Activated CD8-positive, alpha-beta memory T cell treated with anti-CD3 and anti-CD28 coated beads for 24 hours (primary cell): ENCODE results near the gene SLC11A1.

ENCODE experiments used
- DNase-seq: peaks from one replicate; pipeline ENCODE4 v3.0.0-alpha.2; 2020

The SLC11A1 gene

DNA sequence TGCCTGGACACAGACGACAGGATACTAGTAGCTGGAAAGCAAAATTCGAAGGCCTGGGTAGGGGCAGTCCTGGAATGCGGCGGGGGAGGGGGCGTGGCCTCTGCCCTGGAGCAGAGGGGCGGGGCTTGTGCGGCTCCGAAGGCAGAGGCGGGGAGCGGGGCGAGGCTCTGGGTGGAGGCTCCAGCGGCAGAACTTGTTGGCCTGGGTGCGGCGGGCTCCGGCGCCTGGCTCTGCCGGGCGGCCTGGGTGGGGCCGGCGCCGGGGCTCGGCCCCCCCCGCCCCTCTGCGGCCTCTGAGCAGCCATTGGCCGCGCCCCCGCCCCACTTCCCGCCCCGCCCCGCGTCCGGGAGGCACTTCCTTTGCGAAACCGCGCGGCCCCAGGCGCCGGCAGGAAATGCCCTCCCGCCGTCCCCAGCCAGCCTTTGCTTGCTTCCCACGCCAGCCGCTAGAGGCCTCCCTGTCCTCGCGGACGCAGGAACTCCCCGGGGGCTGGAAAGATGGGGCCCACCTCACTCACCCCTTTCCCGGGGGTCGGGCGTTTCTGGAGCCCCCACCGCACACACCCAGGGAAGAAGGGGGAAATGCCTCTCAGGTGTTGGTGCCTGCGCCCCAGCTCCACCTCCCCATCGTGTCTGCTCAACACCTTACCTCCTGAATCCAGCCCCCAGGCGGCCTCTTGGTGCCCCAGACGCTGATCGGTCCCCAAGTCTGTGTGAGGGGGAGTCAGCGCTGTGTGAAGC lies 24.3 kb downstream of the SLC11A1 start:
- peak; percentile 96 for DNase-seq

DNA sequence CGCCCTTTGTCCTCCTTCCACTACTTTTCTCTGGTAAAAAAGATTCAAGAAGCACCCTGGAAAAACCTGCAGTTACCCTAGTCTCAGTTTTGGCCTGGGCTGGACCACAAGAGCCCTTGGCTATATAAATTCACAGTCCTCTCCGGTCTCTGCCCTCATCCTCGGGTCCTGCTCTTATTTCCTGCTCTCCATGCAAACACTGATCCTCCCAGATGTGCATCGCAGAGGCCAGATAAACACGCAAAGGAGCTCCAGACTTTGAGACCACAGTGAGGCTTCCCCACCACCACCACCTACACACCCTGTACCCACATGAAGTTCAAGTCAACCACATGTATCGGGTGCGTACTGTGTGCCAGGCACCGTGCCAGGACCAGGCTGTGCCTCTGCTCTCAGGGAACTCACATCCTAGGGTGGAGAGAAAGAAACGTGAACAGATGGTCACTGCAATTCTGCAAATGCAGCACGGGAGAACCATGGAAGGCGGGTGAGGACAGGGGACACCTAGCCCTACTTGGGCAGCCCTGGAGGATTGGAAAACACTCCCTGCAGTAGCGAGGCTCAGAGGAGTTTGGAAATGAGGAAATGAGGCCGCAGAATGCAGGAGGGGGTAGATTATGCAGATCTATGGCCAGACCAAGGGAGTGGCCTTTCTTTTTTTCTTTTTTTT lies 25.0 kb downstream of the SLC11A1 start:
- DNase-seq = peak; percentile 85

GRCh38 chr2:218407717-218408116 lies 25.6 kb downstream of the SLC11A1 start:
- DNase-seq = no peak

DNA sequence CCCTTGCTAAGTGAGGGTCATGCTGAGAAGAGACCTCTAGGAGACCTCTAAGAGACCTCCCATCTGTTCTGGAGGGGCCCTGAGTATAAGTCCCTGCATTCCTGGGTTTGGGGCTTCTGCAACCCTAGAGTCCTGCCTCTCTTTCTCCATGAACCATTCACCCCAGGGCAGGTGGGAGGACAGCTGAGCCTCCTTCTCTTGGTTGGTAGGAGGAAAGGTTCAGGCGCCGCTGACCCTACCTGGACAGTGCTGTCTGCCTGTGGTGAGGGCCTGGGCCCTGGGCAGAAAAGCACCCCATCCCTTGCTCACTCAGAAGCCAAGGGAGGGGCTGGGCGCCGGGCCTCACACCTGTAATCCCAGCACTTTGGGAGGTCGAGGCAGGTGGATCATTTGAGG lies 36.2 kb downstream of the SLC11A1 start:
- DNase-seq = no peak

DNA sequence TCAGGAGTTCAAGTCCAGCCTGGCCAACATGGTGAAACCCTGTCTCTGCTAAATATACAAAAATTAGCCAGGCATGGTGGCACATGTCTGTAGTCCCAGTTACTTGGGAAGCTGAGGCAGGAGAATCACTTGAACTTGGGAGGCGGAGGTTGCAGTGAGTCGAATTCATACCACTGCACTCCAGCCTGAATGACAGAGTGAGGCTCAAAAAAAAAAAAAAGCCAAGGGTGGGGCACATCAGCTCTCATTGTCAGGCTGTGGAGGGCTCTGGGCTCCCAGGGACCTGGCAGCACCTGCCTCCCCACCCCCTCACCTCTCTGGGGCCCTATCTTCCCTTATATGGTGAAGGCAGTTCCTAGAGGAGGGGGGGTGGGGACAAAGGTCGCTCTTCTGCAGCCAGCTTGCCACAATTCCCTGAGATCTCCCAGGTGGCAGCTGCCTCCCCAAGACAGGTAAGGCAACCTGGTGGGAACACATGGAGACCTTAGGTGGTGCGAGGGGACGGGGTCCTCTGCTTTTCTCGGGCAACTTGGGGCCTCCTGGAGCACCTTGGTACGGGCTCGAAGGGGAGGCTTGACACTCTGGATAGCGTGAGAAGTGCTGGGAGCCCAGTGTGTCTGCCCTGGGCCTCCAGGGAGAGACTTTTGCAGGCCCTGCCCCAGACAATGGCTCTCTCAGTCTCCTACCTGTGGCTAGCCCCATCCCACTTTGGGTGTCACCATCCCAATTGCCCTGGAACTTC lies 36.8 kb downstream of the SLC11A1 start, which contains the start of gene VIL1:
Gene VIL1 (plus strand): TSS at position 407 of the 742 bp plus-strand sequence. CDS start 4,656 bp downstream, outside the sequence.
- DNase-seq = no peak

DNA sequence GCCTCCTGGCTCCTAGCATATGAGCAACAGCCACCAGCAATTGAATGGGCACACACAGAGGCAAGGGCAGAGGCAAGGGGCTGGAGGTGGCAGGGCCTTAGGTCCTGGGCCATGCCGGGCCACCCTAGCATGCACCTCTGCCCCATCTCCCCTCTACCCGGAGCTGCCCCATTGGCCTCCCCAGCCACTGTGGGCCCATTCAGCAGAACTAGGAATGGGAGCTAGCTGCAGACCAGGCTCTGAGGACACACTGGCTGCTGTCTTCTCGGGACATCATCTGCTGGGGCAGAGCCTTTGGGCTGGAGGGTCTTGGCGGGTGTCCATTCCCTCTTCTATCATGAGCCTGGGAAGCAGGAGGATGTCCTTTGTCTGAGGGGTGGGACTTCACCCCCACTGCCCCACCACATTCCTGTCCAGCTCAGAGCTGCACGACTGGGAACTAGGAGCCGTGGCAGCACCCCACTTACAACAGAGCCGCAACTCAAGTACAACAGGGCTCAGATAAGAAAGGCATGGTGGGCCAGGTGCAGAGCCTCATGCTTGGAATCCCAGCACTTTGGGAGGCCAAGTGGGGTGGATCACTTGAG lies 37.6 kb downstream of the SLC11A1 start:
- no peak for DNase-seq

DNA sequence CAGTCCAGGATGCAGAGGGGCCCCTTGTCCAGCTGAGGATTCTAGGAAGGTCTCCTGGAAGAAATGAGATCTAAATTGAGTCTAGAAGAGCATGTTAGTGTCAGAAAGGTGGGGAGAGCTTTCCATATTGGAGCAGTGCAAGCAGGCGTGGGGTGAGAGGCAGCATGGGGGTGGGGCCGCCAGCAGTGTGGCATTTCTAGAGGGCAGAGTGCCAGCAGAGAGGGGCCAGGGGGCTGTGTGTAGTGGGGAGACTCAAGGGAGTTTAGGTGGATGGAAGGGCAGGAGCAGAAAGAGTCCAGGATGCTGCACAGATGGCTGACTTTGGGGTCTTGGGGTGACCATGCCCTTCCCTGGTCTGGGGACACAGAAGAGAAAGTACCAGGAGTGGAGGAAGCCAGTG lies 39.0 kb downstream of the SLC11A1 start:
- DNase-seq = no peak

GRCh38 chr2:218422403-218423086 lies 40.5 kb downstream of the SLC11A1 start:
- no peak for DNase-seq

- DNase-seq = no peak
These were observed 41.5 kb downstream of the SLC11A1 start for GRCh38 chr2:218423584-218423983.

- DNase-seq = no peak
These were observed 43.5 kb downstream of the SLC11A1 start for GRCh38 chr2:218425531-218425930.

- no peak for DNase-seq
These were observed 45.7 kb downstream of the SLC11A1 start for GRCh38 chr2:218427741-218428140.

- no peak for DNase-seq
These were observed 46.9 kb downstream of the SLC11A1 start for GRCh38 chr2:218428846-218429558.

GRCh38 chr2:218429911-218430692 lies 48.0 kb downstream of the SLC11A1 start:
- no peak for DNase-seq

- no peak for DNase-seq
These were observed 48.6 kb downstream of the SLC11A1 start for GRCh38 chr2:218430721-218431120.

GRCh38 chr2:218431878-218432277 lies 49.8 kb downstream of the SLC11A1 start:
- no peak for DNase-seq

DNA sequence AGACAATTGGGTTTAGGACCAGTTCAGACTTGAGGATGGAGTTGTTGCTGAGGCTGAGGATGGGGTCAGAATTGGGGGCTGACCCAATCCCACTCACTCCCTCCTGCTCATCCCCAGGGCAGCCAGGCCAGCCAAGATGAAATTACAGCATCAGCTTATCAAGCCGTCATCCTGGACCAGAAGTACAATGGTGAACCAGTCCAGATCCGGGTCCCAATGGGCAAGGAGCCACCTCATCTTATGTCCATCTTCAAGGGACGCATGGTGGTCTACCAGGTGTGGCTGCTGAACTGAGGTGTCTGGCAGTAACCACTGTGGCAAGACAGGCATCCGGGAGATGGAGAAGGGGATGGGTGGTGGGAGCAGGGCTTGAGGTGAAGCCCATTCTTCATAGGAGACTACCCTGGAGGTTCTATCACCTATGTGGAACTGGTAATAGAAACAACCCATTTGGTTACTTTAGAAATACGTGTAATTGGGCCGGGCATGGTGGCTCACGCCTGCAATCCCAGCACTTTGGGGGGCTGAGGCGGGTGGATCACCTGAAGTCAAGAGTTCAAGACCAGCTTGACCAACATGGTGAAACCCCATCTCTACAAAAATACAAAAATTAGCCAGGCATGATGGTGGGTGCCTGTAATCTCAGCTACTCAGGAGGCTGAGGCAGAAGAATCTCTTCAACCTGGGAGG lies 50.7 kb downstream of the SLC11A1 start:
- DNase-seq = no peak

- no peak for DNase-seq
These were observed 52.4 kb downstream of the SLC11A1 start for GRCh38 chr2:218434456-218434855.

GRCh38 chr2:218435003-218435982 lies 53.2 kb downstream of the SLC11A1 start:
- no peak for DNase-seq

- no peak for DNase-seq
These were observed 54.9 kb downstream of the SLC11A1 start for GRCh38 chr2:218436992-218437391.
